NT2/D1 (cell line): ENCODE data around the gene SCN5A.

Experiments used
- DNase-seq: peaks from one replicate; pipeline ENCODE4 v3.0.0-alpha.2; 2011; ENCODE audit warnings: low read depth, low spot score
- H3K27me3 ChIP-seq: 2 replicates; pipeline ENCODE4 v1.6.0; 2011; ENCODE audit warnings: mild to moderate bottlenecking; ENCODE audit not compliant: insufficient read length, insufficient read depth
- H3K36me3 ChIP-seq: 2 replicates; pipeline ENCODE4 v1.6.1; 2011; ENCODE audit warnings: mild to moderate bottlenecking, low read length, mixed read lengths; ENCODE audit not compliant: insufficient read depth, insufficient read length
- H3K4me1 ChIP-seq: 2 replicates; pipeline ENCODE4 v1.5.1; 2011; ENCODE audit not compliant: insufficient read depth, insufficient read length
- H3K4me3 ChIP-seq: 2 replicates; pipeline ENCODE4 v1.5.1; 2011; ENCODE audit warnings: low read depth; ENCODE audit not compliant: insufficient read length
- H3K9ac ChIP-seq: 2 replicates; pipeline ENCODE4 v1.6.0; 2011; ENCODE audit warnings: low read depth; ENCODE audit not compliant: insufficient read length
- H3K9me3 ChIP-seq: 2 replicates; pipeline ENCODE4 v1.5.1; 2011; ENCODE audit warnings: mild to moderate bottlenecking, low read length; ENCODE audit not compliant: insufficient read depth
- SUZ12 ChIP-seq: IDR thresholded peaks from 2 replicates; pipeline ENCODE4 v1.6.1; 2011; ENCODE audit not compliant: insufficient read length, insufficient read depth; ENCODE audit errors: extremely low read depth
- YY1 ChIP-seq: IDR thresholded peaks from 2 replicates; pipeline ENCODE4 v1.6.1; 2011; ENCODE audit not compliant: insufficient read length, insufficient read depth
- ZNF274 ChIP-seq: IDR thresholded peaks from 2 replicates; pipeline ENCODE4 v1.6.1; 2011; ENCODE audit warnings: mild to moderate bottlenecking, low read depth, low read length

The SCN5A gene

DNA sequence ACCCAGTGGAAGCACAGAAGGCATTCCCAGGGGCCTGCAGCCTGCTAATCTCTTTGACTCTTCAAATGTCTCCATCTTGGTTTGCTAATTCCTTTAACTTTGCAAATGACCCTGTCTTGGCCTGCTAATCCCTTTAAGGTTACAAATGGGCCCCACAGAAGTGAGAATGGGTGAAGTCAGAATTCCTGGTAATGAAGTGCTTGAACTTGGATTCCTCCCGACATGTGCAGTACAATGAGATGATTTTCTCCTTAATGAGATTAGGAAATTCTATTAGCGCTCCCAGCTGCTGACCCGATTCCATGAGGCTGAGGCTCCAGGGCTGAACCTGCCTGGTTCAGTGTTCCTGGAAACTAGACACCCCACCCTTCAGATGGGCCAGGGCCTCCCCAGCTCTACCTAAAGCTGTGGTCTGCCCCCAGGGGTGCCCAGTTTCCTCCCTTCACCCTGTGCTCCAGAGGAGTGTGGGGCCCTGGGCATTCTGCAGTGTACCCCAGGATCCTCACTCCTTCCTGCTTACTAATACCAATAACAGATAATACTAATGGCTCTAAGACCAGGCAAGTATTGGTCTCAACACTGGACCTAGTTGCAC, 47.4 kb downstream of the SCN5A start:
- Histone ChIP-seq H3K36me3 (peaks cover 35% of the 10 kb centered on the region), H3K4me1 (peaks cover 4% of the 10 kb centered on the region), H3K9ac (no peak overlapping the region), H3K9me3 (peaks cover 9% of the 10 kb centered on the region; the same call in 1 of the 2 replicates), H3K27me3 (no peaks in the 10 kb centered on the region), H3K4me3 (no peak overlapping the region)
- DNase-seq: peak; percentile 49
- TF ChIP-seq YY1: no peak
- no peak for TF ChIP-seq ZNF274
- TF ChIP-seq SUZ12: no peak

DNA sequence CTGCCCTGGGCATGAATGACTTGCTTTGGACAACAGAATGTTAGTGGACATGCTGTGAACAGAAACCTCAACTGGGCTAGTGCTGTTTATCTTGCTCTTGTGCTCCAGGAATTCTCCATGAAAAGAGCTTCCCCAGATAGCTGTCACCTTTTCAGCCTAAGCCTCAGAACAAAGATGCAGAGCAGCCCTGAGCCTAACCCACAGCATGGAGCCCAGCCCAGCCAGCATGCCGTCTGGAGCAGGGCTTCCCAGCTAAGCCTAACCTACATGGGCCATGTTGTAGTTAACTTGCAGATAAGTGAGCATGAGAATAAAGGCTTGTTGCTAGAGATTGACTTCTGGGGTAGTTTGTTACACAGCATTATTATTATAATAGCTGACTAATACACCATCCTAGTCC, 48.9 kb downstream of the SCN5A start:
- Histone ChIP-seq H3K9me3 (peaks cover 9% of the 10 kb centered on the region; the same call in 1 of the 2 replicates), H3K4me1 (peaks cover 4% of the 10 kb centered on the region), H3K36me3 (peaks cover 32% of the 10 kb centered on the region), H3K27me3 (no peaks in the 10 kb centered on the region), H3K9ac (no peak overlapping the region), H3K4me3 (no peak overlapping the region)
- DNase-seq: no peak
- TF ChIP-seq SUZ12 (no peak), ZNF274 (no peak), YY1 (no peak)

DNA sequence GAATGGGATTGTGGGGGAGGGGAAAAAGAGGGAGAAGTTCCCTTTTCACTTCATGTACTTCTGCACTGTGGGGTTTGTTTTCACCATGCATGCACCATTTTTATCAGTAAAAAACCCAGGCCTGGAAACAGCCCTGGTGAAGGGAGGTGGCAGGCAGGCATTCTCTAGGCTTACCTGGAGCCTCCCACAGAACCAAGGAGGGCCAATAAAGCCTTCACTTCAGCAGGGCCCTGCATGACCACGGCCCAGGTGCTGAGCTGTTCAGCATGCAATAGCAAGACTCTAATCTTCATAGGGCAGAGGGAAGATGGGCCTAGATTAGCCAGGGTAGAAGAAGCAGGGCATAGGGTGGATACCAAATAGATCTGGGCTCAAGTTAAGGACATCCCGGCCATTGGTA, 49.6 kb downstream of the SCN5A start:
- peaks cover 31% of the 10 kb centered on the region for H3K36me3 ChIP-seq
- peaks cover 9% of the 10 kb centered on the region; the same call in 1 of the 2 replicates for H3K9me3 ChIP-seq
- H3K9ac ChIP-seq: no peak overlapping the region
- DNase-seq: no peak
- TF ChIP-seq SUZ12 (no peak), YY1 (no peak), ZNF274 (no peak)
- peaks cover 4% of the 10 kb centered on the region for H3K4me1 ChIP-seq
- H3K4me3 ChIP-seq: no peak overlapping the region
- no peaks in the 10 kb centered on the region for H3K27me3 ChIP-seq

DNA sequence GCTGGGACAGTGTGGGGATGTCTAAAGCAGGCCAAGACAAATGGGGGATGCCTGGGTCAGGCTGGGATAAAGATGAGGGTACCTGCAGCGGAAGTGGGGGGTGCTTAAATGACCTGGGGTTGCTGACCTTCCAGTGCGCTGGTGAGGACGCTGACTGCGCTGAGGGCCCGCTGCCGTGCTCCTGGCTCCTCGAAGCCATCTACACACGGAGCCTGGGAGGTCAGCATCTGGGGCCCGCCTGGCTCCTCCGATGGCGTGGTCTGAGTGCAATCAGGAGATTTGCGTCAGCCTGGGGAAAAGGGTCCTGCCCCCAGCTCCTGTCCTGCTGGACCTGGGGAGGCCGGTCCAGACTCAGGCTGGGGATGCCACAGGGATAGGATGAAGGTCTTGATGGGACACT, 50.7 kb downstream of the SCN5A start:
- no peak for DNase-seq
- H3K4me3 ChIP-seq: no peak overlapping the region
- no peaks in the 10 kb centered on the region for H3K27me3 ChIP-seq
- peaks cover 9% of the 10 kb centered on the region; the same call in 1 of the 2 replicates for H3K9me3 ChIP-seq
- H3K36me3 ChIP-seq: peaks cover 25% of the 10 kb centered on the region
- TF ChIP-seq ZNF274 (no peak), SUZ12 (no peak), YY1 (no peak)
- H3K4me1 ChIP-seq: peaks cover 4% of the 10 kb centered on the region
- no peak overlapping the region for H3K9ac ChIP-seq

GRCh38 chr3:38597502-38598060, 51.9 kb downstream of the SCN5A start:
- peaks cover 17% of the 10 kb centered on the region for H3K36me3 ChIP-seq
- H3K4me3 ChIP-seq: no peak overlapping the region
- H3K27me3 ChIP-seq: no peaks in the 10 kb centered on the region
- TF ChIP-seq YY1 (no peak), ZNF274 (no peak), SUZ12 (no peak)
- H3K9ac ChIP-seq: no peak overlapping the region
- no peak for DNase-seq
- H3K4me1 ChIP-seq: peaks cover 1% of the 10 kb centered on the region
- H3K9me3 ChIP-seq: peaks cover 9% of the 10 kb centered on the region; the same call in 1 of the 2 replicates

DNA sequence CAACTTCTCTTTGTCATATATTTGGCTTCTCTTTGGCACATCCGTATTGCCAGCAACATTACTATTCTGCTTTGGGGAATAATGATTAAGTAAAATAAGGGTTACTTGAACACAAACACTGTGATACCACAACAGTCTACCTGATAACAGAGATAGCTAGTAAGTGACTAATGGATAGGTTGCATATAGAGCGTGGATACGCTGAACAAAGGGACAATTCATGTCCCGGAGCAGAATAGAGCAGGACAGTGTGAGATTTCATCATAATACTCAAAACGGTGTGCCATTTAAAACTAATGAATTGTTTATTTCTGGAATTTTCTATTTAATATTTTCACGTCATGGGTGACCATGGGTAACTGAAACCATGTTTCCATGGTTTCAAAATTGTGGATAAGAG, 54.1 kb downstream of the SCN5A start:
- Histone ChIP-seq H3K4me3 (no peak overlapping the region), H3K9ac (no peak overlapping the region), H3K9me3 (no peaks in the 10 kb centered on the region), H3K27me3 (no peaks in the 10 kb centered on the region), H3K36me3 (peaks cover 12% of the 10 kb centered on the region), H3K4me1 (no peaks in the 10 kb centered on the region)
- no peak for TF ChIP-seq ZNF274
- TF ChIP-seq SUZ12: no peak
- TF ChIP-seq YY1: no peak
- no peak for DNase-seq

- TF ChIP-seq ZNF274 (no peak), SUZ12 (no peak), YY1 (no peak)
- DNase-seq: no peak
- H3K4me1 ChIP-seq: no peaks in the 10 kb centered on the region
- peaks cover under 1% of the 10 kb centered on the region for H3K36me3 ChIP-seq
- no peak overlapping the region for H3K9ac ChIP-seq
- H3K9me3 ChIP-seq: no peaks in the 10 kb centered on the region
- no peak overlapping the region for H3K4me3 ChIP-seq
- H3K27me3 ChIP-seq: no peaks in the 10 kb centered on the region
Measured at GRCh38 chr3:38590521-38590920, 59.0 kb downstream of the SCN5A start.
